ENCODE measurements around the gene SFXN2.
A peak's percentile ranks its signal among the peaks of the same experiment; 100 is the strongest.
"Not testable (repeated sequence)": the region's sequence is repeated elsewhere in the genome, so short reads cannot be mapped to it uniquely, and the experiment has no call there.

SFXN2 gene

GRCh38 chr10:102679596-102679995, 34.8 kb upstream of the SFXN2 start:
- no peak for DNase-seq (ENCODE audit: low read depth in 3 of 3)

GRCh38 chr10:102681696-102682095, 32.7 kb upstream of the SFXN2 start:
- no peak for DNase-seq (ENCODE audit: low read depth in 3 of 3)

- no peak for DNase-seq (ENCODE audit: low read depth in 3 of 3)
These were observed 32.0 kb upstream of the SFXN2 start for GRCh38 chr10:102682416-102682815.

- no peak for DNase-seq (ENCODE audit: low read depth in 3 of 3)
These were observed 31.5 kb upstream of the SFXN2 start for GRCh38 chr10:102682981-102683380.

- no peak for DNase-seq (ENCODE audit: low read depth in 3 of 3)
These were observed 30.7 kb upstream of the SFXN2 start for GRCh38 chr10:102683736-102684135.

- no peak for DNase-seq (ENCODE audit: low read depth in 3 of 3)
These were observed 23.0 kb upstream of the SFXN2 start for GRCh38 chr10:102691285-102692066.

- DNase-seq (ENCODE audit: low read depth in 3 of 3), result not testable (repeated sequence)
These were observed 19.0 kb upstream of the SFXN2 start for GRCh38 chr10:102695401-102695800.

GRCh38 chr10:102696736-102697135, 17.7 kb upstream of the SFXN2 start:
- no peak for DNase-seq (ENCODE audit: low read depth in 3 of 3)

GRCh38 chr10:102698894-102699293, 15.5 kb upstream of the SFXN2 start:
- DNase-seq (ENCODE audit: low read depth in 3 of 3), result no peak

GRCh38 chr10:102701272-102701671, 13.2 kb upstream of the SFXN2 start:
- DNase-seq (ENCODE audit: low read depth in 3 of 3), result no peak

GRCh38 chr10:102701796-102702195, 12.6 kb upstream of the SFXN2 start:
- DNase-seq (ENCODE audit: low read depth in 3 of 3), result no peak

GRCh38 chr10:102702742-102703141, 11.7 kb upstream of the SFXN2 start:
- DNase-seq (ENCODE audit: low read depth in 3 of 3), result no peak

- no peak for DNase-seq (ENCODE audit: low read depth in 3 of 3)
These were observed 9.5 kb upstream of the SFXN2 start for GRCh38 chr10:102704915-102705314.

GRCh38 chr10:102705531-102705930, 8.9 kb upstream of the SFXN2 start:
- DNase-seq (ENCODE audit: low read depth in 3 of 3), result no peak

GRCh38 chr10:102710609-102711008, 3.8 kb upstream of the SFXN2 start:
- DNase-seq (ENCODE audit: low read depth in 3 of 3), result no peak

- no peak for DNase-seq (ENCODE audit: low read depth in 3 of 3)
These were observed 2.3 kb upstream of the SFXN2 start for GRCh38 chr10:102712089-102712488.

- DNase-seq (ENCODE audit: low read depth in 3 of 3), result no peak
These were observed 1.4 kb upstream of the SFXN2 start for GRCh38 chr10:102712843-102713538.

GRCh38 chr10:102713539-102713813, 960 bp upstream of the SFXN2 start:
- DNase-seq (ENCODE audit: low read depth in 3 of 3), result no peak

- peak; percentile 96 to 98 (median 97) for DNase-seq (ENCODE audit: low read depth in 3 of 3)
These were observed 419 bp upstream of the SFXN2 start, which contains the start of gene ARL3 for GRCh38 chr10:102713814-102714620. Gene ARL3 (minus strand): TSS chr10:102714397. CDS start chr10:102714275, 122 bp downstream.

- DNase-seq (ENCODE audit: low read depth in 3 of 3), result no peak
These were observed 1.4 kb downstream of the SFXN2 start for GRCh38 chr10:102715880-102716279.

- not testable (repeated sequence) for DNase-seq (ENCODE audit: low read depth in 3 of 3)
These were observed 2.6 kb downstream of the SFXN2 start for GRCh38 chr10:102716900-102717565.

GRCh38 chr10:102718220-102718619, 3.8 kb downstream of the SFXN2 start:
- DNase-seq (ENCODE audit: low read depth in 3 of 3), result no peak

Measured in stimulated activated CD4-positive, alpha-beta T cell treated with anti-CD3 and anti-CD28 coated beads, TNF-alpha, amount 100 ng/mL, for 48 hours (primary cell).